Motor neuron (in vitro differentiated cells): ENCODE results near the gene OR2V2. TPM values are rescaled to one million over a fixed set of nuclear protein-coding genes. Genes with fewer than 3 reads are reported as not detected.
"Not testable (repeated sequence)": the region's sequence is repeated elsewhere in the genome, so short reads cannot be mapped to it uniquely, and the experiment has no call there.

Source experiments
- ATAC-seq, 8 experiments: fragments of 200-7000 bp; cut with Tn5 transposase; replicated peaks in 6 of 8; 2 replicates each; pipeline ENCODE4 v1.8.0; 2021; ENCODE audit warnings: mild to moderate bottlenecking in 8 of 8, moderate library complexity in 8 of 8
- H3K27ac ChIP-seq, 2 donors: fragments of 250-450 bp; sonication (Bioruptor Pico); 2 replicates each; pipeline ENCODE4 v1.9.0; 2021; ENCODE audit warnings: antibody characterized with exemption in 2 of 2, mild to moderate bottlenecking in 2 of 2, moderate library complexity in 1 of 2
- H3K4me1 ChIP-seq, 2 donors: fragments of 250-450 bp; sonication (Bioruptor Pico); replicated peaks in 1 of 2; 2 replicates each; pipeline ENCODE4 v1.6.1; 2021; ENCODE audit warnings: antibody characterized with exemption in 2 of 2, mild to moderate bottlenecking in 2 of 2, moderate library complexity in 1 of 2
- H3K4me3 ChIP-seq, 5 donors: fragments of 250-450 bp; sonication (Bioruptor Pico); 2 replicates each; pipeline ENCODE4 v1.9.0; 2021; ENCODE audit warnings: antibody characterized with exemption in 5 of 5, mild to moderate bottlenecking in 5 of 5, moderate library complexity in 4 of 5
- WGBS, 10 experiments: fragments of 450-650 bp; shearing (Covaris generic); methylation state at CpG; one replicate each; pipeline ENCODE4 v1.0.0; 2022; 5-methylcytosine and 5-hydroxymethylcytosine counted together
- in situ Hi-C, 9 experiments: fragments of 400-800 bp; cut with MboI; loops; one replicate each; pipeline ENCODE4 v1.15.0; 2021; ENCODE audit warnings: low sequenced_read_pairs in 9 of 9, low pct_unique_long_range_greater_than_20kb in 2 of 9; ENCODE audit not compliant: unreplicated experiment in 9 of 9
- total RNA-seq, 8 experiments: library from RNA; unstranded; fragments of 300-600 nt; gene quantifications; 2 replicates each; pipeline versions ENCODE4 v1.2.3 to v1.2.4, GENCODE V29; 2022

Gene OR2V2
- total RNA-seq, 8 experiments from 2014 or later: 0.05 to 0.33 (median 0.13) TPM; not detected in 1

GRCh38 chr5:181169459-181170236, 22.3 kb downstream of the OR2V2 start:
- 0 to 7% methylated on average over 3 to 11 of the region's 50 CpGs; no CpG with 5 or more reads in 8 of the 10 experiments for WGBS, 10 experiments
- H3K4me1 ChIP-seq, in situ Hi-C loops, H3K27ac ChIP-seq: not testable (repeated sequence)
- H3K4me3 ChIP-seq: peak overlapping the region in 4 of 5 donors; percentile 1 to 29 (median 23)
- peak; percentile 46 to 81 (median 69) for ATAC-seq

GRCh38 chr5:181170237-181170825, 22.9 kb downstream of the OR2V2 start:
- ATAC-seq: peak in 6 of 8 experiments; percentile 3 to 81 (median 75)
- WGBS, 10 experiments: 3 to 20% (median 10%) methylated on average over 2 to 20 of the region's 33 CpGs; no CpG with 5 or more reads in 2 of the 10 experiments
- no peak overlapping the region for H3K27ac ChIP-seq
- peak overlapping the region in 3 of 5 donors; percentile 22 to 29 (median 24) for H3K4me3 ChIP-seq
- H3K4me1 ChIP-seq: no peaks in the 10 kb centered on the region
- in situ Hi-C loops: no loop called here

GRCh38 chr5:181170996-181171395, 23.6 kb downstream of the OR2V2 start:
- no peak for ATAC-seq
- in situ Hi-C loops: no loop called here

GRCh38 chr5:181171782-181172181, 24.4 kb downstream of the OR2V2 start:
- no peak for ATAC-seq
- Histone ChIP-seq H3K4me1 (no peaks in the 10 kb centered on the region), H3K27ac (no peak overlapping the region), H3K4me3 (no peak overlapping the region)
- WGBS, 10 experiments: 25 to 89% (median 55%) methylated on average over 1 to 3 of the region's 3 CpGs; no CpG with 5 or more reads in 3 of the 10 experiments
- in situ Hi-C loops: no loop called here

More at GRCh38 chr5:181170996-181171395, 23.6 kb downstream of the OR2V2 start:
- WGBS, 10 experiments: 8 to 72% (median 36%) methylated on average over 1 to 6 of the region's 6 CpGs; no CpG with 5 or more reads in 2 of the 10 experiments
- H3K27ac ChIP-seq: no peak overlapping the region
- no peak overlapping the region for H3K4me3 ChIP-seq
- no peaks in the 10 kb centered on the region for H3K4me1 ChIP-seq

- no peak overlapping the region for H3K27ac ChIP-seq
- H3K4me3 ChIP-seq: peak overlapping the region in 3 of 5 donors; percentile 1 to 13 (median 3)
- in situ Hi-C loops: no loop called here
- WGBS, 10 experiments: 4 to 34% (median 19%) methylated on average over 1 to 11 of the region's 11 CpGs
- no peaks in the 10 kb centered on the region for H3K4me1 ChIP-seq
- no peak for ATAC-seq
Observed at GRCh38 chr5:181173027-181173419, 25.6 kb downstream of the OR2V2 start.

GRCh38 chr5:181173420-181174342, 26.3 kb downstream of the OR2V2 start:
- Histone ChIP-seq H3K4me1 (no peaks in the 10 kb centered on the region), H3K4me3 (peak overlapping the region in 3 of 5 donors; percentile 3 to 13 (median 8)), H3K27ac (no peak overlapping the region)
- in situ Hi-C loops: no loop called here
- peak in 3 of 8 experiments; percentile 15 to 67 (median 51) for ATAC-seq
- 0 to 20% (median 5%) methylated on average over 1 to 37 of the region's 50 CpGs for WGBS, 10 experiments

GRCh38 chr5:181176254-181176952, 29.0 kb downstream of the OR2V2 start:
- ATAC-seq: no peak
- WGBS, 10 experiments: 40 to 75% (median 65%) methylated on average over 1 to 3 of the region's 3 CpGs
- H3K4me1 ChIP-seq: no peaks in the 10 kb centered on the region
- H3K4me3 ChIP-seq: no peak overlapping the region
- no peak overlapping the region for H3K27ac ChIP-seq
- in situ Hi-C loops: no loop called here

GRCh38 chr5:181177559-181177958, 30.2 kb downstream of the OR2V2 start:
- H3K4me1 ChIP-seq, H3K4me3 ChIP-seq, in situ Hi-C loops, ATAC-seq, H3K27ac ChIP-seq: not testable (repeated sequence)
- 37 to 93% (median 70%) methylated on average over 1 to 11 of the region's 14 CpGs; no CpG with 5 or more reads in 1 of the 10 experiments for WGBS, 10 experiments

- Histone ChIP-seq H3K4me1 (no peaks in the 10 kb centered on the region), H3K27ac (no peak overlapping the region), H3K4me3 (no peak overlapping the region)
- ATAC-seq: peak; percentile 55 to 90 (median 80)
- in situ Hi-C loops: no loop called here
- WGBS, 10 experiments: 35 to 100% (median 88%) methylated on average over 2 to 13 of the region's 25 CpGs; no CpG with 5 or more reads in 2 of the 10 experiments
Observed at GRCh38 chr5:181181650-181182565, 34.5 kb downstream of the OR2V2 start.

GRCh38 chr5:181182651-181183050, 35.3 kb downstream of the OR2V2 start:
- in situ Hi-C loops: no loop called here
- WGBS, 10 experiments: 93 to 100% (median 100%) methylated on average over 1 to 9 of the region's 12 CpGs; no CpG with 5 or more reads in 2 of the 10 experiments
- ATAC-seq: no peak
- H3K4me3 ChIP-seq: no peak overlapping the region
- no peak overlapping the region for H3K27ac ChIP-seq
- no peaks in the 10 kb centered on the region for H3K4me1 ChIP-seq

GRCh38 chr5:181184845-181185216, 37.4 kb downstream of the OR2V2 start:
- Histone ChIP-seq H3K27ac (no peak overlapping the region), H3K4me3 (no peak overlapping the region), H3K4me1 (no peaks in the 10 kb centered on the region)
- WGBS, 10 experiments: 0 to 100% (median 83%) methylated on average over 1 to 16 of the region's 16 CpGs; no CpG with 5 or more reads in 1 of the 10 experiments
- in situ Hi-C loops: no loop called here
- no peak for ATAC-seq
